A172 (cell line): Measurements from ENCODE around the gene HINT3. TPM values are rescaled to one million over a fixed set of nuclear protein-coding genes. Genes with fewer than 3 reads are reported as not detected.
A peak's percentile ranks its signal among the peaks of the same experiment; 100 is the strongest.
"Not testable (repeated sequence)": the region's sequence is repeated elsewhere in the genome, so short reads cannot be mapped to it uniquely, and the experiment has no call there.

ENCODE experiments used
- DNase-seq: peaks from one replicate; pipeline ENCODE4 v3.0.0-alpha.2; 2015; ENCODE audit warnings: low spot score
- total RNA-seq: library from RNA; depleted of rRNA; stranded (reverse); fragments of >200 nt; shearing (Covaris generic); gene quantifications from 2 replicates; pipeline ENCODE4 v1.2.3, GENCODE V29; 2014; rRNA removed

The HINT3 gene
- total RNA-seq, 1 experiment from 2014 or later = 22.0 TPM

GRCh38 chr6:126002755-126003679, 46.4 kb downstream of the HINT3 start:
- DNase-seq = no peak

GRCh38 chr6:126007800-126008199, 51.2 kb downstream of the HINT3 start:
- no peak for DNase-seq

GRCh38 chr6:126010040-126010439, 53.5 kb downstream of the HINT3 start:
- DNase-seq = no peak

GRCh38 chr6:126015863-126016262, 59.3 kb downstream of the HINT3 start:
- peak; percentile 1 for DNase-seq

GRCh38 chr6:126016591-126016990, 60.0 kb downstream of the HINT3 start:
- DNase-seq = no peak

GRCh38 chr6:126017668-126018067, 61.1 kb downstream of the HINT3 start:
- no peak for DNase-seq

GRCh38 chr6:126020305-126021050, 63.9 kb downstream of the HINT3 start:
- DNase-seq = no peak

GRCh38 chr6:126023474-126023873, 66.9 kb downstream of the HINT3 start:
- DNase-seq = not testable (repeated sequence)

GRCh38 chr6:126026001-126026400, 69.4 kb downstream of the HINT3 start:
- DNase-seq = no peak

GRCh38 chr6:126027601-126028000, 71.0 kb downstream of the HINT3 start:
- DNase-seq = no peak

Other genes starting within 250 kb of the HINT3 start
- not detected in 2 replicates for gene HEY2, start 207.1 kb upstream of the HINT3 start, total RNA-seq
- gene NCOA7, start 165.8 kb upstream of the HINT3 start, total RNA-seq = 5.9 and 9.9 TPM in 2 replicates
- 41.2 and 49.2 TPM in 2 replicates for gene TRMT11, start 29.8 kb downstream of the HINT3 start, total RNA-seq